NCI-H524 (cell line): Measurements from ENCODE around the gene C14orf132.

Experiments used
- DNase-seq, 2 experiments: peaks; one replicate each; lab custom pipeline; 2025; lab: John Stamatoyannopoulos, UW

C14orf132 gene

DNA sequence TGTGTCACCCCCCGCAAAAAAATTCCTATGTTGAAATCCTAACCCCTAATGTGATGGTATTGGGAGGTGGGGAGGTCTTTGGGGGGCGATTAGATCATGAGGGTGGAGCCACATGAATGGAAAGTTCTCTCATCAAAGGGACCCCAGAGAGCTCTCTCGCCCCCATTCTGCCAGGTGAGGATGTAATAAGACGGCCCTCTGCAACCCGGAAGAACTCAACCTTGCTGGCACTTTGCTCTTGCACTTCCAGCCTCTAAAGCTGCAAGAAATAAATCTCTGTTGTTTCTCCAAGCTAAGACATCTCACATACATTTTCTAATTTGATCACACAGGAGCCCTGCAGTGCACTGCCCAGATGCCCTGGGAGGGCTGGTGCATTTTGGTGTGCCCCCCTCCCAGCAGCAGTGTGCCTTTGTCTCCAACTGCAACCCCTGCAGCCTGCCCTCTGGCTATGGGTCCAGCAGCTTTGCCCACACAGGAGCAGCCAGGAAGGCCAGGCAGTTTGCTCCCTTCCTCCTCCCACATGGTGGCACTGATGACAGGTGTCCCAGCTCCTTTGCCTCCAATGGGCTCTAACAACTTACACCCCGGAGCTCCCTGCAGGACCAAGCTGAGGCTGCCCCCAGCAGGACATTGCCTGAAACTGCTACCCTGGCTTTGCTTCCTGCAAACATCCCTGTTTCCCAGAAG lies 59.3 kb downstream of the C14orf132 start:
- DNase-seq: peak; percentile 96 to 99

DNA sequence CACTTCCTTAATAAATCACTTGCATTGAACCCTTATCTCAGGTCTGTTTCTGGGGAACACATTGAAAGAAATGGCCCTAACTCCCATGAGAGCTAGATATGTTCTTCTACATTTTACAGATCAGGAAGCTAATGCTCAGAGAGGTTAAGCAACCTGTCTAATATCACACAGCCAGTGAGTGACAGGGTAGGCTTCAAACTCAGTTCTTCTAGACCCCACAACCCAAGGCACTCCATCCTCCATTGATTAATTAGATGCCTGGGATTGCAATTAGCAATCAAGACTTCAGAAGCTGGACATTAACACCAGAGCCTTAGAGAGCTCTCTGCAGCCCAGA lies 59.8 kb downstream of the C14orf132 start:
- no peak for DNase-seq

DNA sequence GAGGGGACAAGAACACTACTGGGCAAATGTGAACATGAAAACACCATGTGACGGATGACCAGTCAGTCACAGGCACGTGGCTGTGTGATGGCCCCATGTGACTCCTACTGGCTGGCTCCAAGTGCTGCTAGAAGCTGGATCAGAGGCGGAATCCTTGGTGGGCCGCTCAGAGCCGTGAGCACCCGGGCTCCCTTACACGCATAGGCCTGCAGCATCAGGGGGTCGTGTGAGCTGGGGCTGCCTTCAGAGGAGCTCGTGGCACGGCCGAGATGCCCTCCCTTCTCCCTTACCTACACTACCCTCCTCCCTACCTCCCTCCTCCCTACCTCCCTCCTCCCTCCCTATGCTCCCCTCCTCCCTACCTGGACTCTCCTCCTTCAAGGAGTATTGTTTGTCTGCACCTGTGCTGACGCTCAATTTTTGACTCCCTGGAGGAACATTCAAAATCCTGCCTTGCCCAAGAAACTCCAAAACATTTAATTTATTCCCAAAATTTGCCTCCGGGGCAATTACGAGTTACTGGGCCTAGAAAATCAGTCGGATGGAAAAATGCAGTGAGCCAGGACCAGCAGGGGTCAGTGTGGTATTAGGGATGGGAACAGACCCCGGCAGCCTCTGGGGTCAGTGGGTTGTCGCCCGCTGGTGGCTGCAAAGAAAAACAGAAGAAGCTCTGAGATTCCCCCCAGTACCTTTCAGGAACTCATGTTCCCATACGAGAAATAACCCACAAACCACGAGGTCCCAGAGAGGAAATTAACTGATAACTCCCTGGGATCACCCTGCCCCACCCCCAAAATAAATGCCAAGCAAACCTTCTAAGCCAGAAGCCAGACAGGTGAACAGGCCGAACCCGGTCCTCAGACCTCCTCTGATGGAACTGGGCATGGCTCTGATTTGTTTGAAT lies 61.3 kb downstream of the C14orf132 start:
- DNase-seq: peak; percentile 89 to 92

DNA sequence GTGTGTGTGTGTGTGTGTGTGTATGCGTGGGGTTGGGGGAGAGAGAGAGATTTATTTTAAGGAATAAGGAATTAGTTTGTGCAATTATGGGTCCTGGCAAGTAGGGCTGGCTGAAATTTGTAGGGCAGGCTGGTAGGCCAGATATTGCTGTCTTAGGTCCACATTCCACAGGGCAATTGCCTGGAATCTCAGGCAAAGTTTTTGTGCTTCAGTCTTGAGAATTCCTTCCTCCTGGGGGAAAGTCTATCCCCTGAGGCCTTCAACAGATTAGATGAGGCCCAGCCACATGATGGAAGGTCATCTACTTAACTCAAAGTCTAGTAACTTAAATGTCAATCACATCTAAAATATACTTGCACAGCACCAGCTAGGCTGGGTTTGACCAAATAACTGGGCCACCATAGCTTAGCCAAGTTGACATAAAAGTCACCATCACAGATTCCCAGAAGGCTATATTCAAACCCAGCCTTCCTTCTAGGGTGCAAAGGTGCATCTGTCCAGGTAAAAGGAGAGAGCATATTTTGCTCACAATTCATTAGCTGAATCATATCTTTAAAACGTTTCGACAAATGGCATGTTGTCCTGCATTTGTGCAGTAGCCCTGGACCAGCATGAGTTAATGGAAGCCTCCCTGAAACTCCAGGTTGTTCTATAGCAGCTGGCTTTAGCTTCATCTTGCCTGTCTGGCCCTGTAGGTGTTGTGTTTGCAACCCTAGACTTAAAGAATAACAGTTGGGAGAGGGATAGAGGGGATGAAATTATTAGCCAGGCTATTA lies 63.1 kb downstream of the C14orf132 start:
- peak in 1 of 2 experiments; percentile 21 for DNase-seq

DNA sequence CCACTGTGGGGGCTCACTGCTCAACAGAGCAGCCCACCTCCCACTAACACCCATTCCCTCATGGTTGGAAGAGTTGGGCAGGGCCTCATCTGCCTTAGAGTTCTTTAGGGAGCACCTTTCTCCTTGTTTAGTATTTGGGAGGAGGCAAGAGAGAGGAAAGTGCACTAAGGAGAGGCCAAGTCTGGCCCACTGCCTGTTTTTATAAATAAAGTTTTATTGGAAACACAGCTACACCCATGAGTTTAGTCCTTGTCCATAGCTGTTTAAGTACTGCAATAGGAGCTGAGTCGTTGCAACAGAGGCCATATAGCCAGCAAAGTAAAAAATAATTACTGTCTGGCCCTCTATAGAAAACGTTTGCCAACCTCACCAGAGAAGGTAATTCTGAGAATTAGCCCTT lies 63.9 kb downstream of the C14orf132 start:
- no peak for DNase-seq

DNA sequence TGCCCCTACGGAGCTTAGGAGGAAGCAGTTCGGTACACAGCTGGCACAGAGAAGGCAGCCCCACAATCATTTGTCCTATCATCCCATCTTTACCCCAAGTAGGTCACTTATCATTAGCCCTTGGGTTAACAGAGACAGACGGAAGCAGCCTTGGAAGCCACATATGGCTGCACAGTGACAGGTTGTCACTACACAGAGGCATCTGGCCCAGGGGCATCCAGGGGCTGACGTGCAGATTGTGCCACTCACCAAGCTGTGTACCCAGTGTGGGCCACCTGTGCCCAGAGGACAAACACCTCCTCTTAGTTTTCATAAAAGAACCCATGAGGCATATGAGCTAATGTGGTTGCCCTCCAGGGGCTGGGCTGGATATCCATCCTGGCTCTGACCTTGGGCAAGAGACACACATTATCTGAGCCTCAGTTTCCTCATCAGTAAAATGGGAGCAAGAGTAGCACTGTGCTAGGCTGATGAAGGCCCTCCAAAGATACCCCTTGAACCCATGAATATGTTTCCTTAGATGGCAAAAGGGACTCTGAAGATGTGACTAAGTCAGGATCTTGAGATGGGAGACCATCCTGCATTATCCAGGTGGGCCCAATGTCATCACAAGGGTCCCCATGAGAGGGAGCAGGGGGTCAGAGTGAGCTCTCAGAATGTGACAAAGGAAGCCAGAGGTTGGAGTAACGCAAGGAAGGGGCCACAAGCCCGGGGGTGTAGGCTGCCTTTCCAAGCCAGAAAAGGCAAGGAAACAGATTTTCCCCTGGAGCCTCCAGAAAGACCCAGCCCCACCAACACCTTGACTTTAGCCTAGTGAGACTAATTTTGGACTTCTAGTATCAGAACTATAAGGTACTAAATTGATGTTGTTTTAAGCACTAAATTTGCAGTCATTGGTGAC lies 64.6 kb downstream of the C14orf132 start:
- peak; percentile 99 to 100 for DNase-seq

DNA sequence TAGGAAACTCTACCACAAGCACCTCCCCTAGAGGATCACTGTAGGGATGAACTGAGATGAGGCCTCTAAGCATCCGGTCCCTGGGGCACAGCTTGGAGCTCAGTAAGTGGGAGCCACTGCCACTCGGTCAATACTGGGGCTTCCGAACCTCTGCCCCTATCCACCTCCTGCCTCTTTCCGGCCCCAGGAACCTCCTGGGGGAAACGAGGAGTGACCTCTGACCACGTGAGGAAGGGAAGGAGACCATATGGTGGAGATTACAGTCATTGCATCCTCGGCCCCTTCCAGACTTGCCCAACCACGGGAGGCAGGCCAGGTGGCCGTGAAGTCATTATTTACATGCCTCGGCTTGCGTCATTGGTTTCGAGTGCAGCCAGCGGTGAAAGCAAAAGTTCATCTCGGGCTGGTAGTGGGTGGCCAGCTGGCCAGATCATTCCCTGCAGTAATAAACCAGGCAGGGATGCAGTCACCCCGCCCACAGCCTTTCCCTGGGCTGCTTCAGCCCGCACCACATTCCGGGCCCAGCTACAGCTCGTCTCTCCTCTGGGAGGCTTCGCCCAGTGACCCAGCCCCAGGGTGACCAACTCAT lies 65.4 kb downstream of the C14orf132 start:
- peak; percentile 98 to 99 for DNase-seq

DNA sequence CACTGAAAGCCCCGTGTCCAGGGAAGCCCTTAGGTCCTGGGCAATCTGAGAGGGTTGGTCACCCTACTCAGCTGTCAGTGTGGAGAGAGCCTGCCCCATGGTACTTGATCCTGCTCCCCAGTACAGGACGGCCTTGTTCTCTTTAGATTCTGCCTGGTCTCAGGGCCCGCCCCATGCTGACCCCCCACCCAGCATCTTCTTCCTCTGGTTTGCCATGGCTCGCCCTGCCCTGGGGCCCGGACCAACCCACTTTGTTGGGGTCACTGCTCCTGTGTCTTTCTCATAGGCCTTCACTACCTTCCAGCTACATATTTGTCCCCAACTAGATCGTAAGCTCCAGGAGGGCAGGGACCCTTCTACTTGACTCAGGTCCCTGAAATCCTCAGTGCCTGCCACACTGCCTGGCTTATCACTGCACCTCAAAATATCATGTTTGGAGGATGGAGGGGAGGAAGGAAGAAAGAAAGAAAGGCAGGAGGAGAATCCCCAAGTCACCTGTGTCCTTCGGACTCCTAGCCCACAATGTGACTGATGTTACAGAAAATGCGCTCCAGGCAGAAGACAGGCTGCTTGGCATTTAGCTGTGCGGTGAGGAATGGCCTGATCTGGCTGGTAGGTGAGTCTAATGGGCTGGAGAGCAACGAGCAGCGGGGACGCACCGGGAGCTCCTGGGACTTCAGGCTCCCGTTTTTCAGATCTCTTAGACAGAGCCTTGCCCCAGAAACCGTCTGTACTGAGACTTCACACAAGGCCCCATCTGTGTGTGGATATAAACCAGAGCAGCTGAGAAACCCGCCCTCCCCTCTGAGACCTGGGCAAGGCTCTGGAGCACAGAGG lies 66.1 kb downstream of the C14orf132 start:
- peak; percentile 25 to 73 for DNase-seq

DNA sequence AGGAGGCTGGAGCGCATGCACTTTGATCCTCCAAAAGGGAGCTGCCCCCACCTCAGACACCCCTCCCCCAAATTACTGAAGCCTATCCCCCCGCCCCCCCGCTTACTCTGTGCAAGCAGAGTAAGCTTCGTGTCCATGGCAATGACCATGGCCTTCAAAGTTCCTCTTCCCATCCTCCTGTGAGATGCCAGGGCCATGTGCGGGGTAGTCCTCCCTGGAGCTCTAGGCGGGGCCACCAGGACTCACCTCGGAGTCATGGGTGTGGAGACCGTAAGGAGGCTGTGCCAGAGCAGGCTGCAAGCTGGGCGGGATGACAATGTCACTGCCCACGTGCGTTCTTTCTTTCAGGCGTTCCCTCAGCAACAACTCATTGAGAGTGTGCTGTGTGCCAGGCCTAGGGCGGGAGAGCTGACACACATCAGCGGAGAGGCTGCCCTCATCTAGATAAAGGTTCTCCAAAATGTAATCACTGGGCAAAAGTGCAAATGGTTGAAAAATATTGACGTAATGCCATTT lies 66.8 kb downstream of the C14orf132 start:
- peak in 1 of 2 experiments; percentile 43 for DNase-seq

DNA sequence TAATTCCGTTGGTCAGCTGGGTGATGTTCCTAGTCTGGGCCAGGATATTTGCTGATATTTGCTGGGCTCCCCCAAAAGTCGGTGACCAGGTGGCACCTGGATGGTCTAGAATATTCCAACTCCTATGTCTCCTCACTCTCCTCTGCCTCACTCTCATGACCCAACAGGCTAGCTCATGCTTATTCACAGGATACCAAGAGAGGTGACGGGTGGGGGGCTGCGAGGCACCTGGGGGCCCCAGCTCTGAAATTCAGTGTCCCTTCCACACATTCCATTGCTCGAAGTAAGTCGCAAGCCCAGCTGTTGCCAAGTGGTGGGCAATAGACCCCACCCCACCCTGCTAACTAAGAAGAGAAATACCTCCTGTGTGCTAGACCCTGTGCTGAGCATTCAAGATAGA lies 67.7 kb downstream of the C14orf132 start:
- DNase-seq: no peak

DNA sequence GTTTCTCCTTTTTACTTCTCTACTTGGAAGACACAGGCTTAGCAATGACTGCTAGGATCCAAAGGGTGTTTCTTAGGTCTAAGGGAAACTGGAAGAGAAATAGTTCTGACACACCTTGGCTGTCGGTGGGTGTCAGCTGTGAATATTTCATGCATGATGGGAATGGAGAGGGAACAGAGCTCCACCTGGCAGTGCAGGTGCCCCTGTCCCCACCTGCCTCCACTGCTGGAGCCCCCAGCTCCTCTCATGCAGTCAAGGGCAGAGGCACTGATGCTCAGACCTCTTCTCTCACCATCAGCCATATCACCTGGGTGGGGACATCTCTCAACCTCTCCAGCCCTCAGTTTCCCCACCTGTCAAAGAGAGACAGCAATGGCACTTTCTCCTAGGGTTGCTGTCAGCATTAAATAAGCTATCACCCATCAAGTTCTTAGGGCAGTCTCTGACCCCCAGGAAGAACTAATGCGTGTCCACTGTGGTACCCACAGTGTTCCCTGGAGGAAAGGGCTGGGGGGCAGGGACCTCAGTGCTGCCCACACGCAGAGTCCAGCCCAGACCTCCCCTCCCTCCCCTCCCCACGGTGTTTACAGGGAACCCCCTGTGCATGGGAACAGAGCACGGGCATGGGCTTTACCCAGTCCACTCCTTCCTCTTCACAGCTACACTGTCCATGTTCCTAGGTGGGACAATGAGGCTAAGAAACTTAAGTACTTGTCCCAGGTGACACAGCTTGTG lies 69.1 kb downstream of the C14orf132 start:
- DNase-seq: no peak

DNA sequence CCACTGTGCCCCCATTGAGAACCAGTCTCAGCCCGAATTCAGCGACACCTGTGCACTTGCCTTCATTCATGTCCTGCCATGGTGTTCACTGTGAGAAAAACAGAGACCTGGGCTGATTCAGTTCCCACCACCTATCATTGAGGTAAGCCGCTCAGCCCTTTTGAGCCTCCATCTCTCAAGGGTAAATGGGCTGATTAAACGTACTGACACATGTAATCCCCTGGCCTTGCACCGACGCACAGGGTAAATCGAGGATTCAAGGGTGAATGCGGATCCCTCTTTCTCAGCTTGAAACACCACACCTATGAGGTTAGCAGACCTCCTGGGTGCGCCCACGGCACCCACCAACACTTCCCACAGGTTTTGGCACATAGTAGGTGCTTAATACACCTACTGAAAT lies 69.7 kb downstream of the C14orf132 start:
- DNase-seq: no peak

DNA sequence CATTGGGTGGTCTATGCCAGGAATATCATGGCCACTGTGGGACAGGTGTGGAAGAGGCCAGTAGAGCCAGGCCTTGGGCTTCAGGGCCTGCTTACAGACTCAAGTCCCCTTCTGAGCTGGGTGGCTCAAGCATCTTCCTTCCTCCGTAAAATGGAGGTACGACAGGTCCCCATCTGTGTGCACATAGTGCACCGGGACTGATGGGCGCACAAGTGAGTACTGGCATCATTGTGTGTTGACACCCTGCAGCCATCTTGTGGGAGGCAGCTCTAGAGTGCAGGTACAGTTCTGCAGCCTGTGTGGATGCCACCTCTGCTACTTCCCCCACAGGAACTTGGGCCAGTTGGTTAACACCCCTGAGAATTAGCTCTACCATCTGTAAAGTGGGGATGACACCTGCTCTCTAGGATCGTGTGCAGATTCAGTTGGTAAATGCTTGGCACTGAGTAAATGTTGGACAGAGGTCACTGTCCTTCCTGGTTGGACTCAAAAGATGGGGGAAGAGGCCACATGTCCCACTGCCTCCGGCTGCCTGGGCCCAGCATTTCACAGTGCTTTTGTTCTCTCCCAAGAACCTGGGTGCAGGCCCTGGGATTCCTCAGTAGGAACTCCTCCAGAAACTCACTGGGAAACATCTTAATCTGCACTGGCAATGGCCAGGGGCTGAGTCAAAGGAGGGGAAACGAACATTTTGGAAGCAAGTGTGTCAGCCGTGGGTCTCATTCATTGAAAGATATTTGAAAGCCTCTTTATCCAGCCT lies 70.6 kb downstream of the C14orf132 start:
- DNase-seq: peak in 1 of 2 experiments; percentile 58

DNA sequence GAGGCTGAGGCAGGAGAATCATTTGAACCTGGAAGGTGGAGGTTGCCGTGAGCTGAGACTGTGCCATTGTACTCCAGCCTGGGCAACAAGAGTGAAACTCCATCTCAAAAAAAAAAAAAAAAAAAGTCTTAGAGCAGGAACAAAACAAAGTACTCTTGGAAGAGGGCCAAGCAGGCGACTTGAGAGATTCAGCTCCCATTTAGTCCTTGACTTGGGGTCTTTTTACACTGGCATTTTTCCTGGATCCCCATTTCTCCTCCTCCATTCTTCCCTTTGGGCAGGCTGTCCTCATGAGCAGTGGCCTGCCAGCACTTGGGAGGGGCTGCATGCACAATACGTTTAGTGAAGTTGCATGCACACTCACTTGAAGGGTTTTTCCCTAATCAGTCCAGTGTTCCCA lies 72.9 kb downstream of the C14orf132 start:
- DNase-seq: no peak

DNA sequence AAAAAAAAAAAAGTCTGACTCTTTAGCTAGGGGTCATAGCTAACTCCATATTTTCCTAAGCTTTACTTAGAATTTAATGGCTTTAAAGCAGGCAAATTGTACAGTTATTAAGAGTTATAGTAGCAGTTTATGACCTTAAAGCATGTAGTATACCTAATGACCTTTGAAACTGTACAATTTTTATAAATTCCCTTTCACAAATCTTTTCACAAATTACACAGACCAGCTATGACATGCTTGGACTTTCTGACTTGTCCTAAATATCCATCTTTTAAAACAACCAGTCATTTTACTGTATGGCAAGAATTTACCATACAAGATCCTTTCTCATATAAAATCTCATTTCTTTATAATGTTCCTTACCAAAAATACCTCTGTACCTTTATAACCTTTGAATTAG lies 74.8 kb downstream of the C14orf132 start:
- DNase-seq: no peak

DNA sequence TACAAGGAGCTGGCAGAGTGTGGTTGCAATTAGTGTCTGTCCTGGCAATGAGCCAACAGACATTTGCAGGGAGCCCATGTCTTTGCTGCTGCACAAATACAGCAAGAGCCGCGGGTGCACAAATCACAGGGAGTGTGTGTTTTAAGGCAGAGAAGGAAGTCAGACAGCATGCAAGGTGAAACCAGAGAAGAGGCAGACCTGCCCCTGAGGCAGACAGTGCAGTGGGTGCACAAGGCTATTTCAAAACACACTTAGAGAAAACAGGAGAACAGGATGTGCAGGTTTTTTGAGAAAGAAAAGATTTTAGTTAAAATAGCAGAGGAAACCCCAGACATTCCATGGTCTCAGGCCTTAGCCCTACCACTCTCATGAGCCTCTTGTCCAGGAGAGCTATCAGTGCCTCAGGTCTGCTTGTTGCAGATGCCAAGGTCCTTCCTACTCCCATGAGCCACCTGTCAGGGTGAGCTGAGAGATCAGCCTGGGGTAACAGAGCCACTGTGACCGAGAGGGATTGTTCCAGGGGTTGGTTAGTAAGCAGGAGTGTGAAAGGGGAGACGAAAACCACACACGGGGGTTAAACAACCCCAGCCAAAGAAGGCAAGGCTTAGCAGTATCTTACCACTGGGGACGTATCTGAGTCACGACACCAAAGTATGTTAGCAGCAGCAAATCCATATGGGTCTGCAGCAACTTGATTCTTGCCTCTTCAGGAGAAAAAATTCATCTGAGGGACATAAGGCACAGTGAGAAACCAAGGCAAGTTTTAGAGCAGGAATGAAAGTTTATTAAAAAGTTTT lies 78.1 kb downstream of the C14orf132 start:
- DNase-seq: peak in 1 of 2 experiments; percentile 53

DNA sequence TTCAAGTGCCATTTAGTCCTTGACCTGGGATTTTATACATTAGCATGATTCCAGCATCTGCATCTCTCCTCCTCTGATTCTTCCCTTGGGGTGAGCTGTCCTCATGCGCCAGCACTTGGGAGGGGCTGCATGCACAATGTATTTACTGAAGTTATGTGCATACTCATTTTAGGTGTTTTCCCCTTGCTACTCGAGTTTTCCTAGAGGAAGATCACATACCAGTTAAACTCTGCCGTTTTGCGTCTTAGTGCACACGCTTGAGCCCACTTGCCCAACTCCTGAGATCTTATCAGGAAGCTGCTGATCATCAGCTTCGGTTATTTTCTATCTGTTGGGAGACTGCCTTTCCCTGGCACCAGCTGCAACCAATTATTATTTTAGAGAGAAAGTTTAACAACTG lies 78.8 kb downstream of the C14orf132 start:
- DNase-seq: no peak

DNA sequence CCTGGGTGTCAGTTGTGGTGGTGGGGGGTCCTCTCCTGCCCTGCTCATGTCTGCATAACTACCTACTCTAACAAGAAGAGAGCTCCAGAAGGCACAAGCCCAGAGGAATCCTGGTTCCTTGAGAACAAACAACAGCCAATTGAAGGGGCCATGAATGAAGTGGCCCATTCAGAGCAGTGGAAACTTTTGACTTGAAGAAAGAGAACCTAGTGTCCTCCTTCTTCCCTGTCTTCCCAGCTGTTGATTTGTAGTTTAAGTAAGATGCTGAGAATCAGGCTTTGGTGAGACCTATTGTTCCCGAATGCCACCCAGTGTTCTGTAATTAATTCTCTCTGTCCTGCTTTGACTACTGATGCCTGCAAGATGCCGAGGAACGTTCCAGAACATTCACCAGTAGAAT lies 79.2 kb downstream of the C14orf132 start:
- DNase-seq: no peak
